Transverse colon (tissue), 4 donors: ENCODE data around the gene OR1F1. TPM values are rescaled to one million over a fixed set of nuclear protein-coding genes. Genes with fewer than 3 reads are reported as not detected.

ENCODE experiments used
- DNase-seq: peaks from one replicate; pipeline ENCODE4 v3.0.0-alpha.2; 2019
- H3K27ac ChIP-seq, 4 donors: fragments of 200-600 bp; sonication (generic); 2 replicates each; pipeline ENCODE4 v1.5.1; 2016 to 2018; ENCODE audit warnings: inconsistent platforms in 4 of 4
- H3K27me3 ChIP-seq: fragments of 200-600 bp; sonication (generic); 2 replicates; pipeline ENCODE4 v1.5.1; 2017; ENCODE audit warnings: inconsistent platforms
- H3K36me3 ChIP-seq, 4 donors: fragments of 200-600 bp; sonication (generic); 2 replicates each; pipeline ENCODE4 v1.5.1; 2017 to 2019; ENCODE audit warnings: inconsistent platforms in 4 of 4
- H3K4me1 ChIP-seq, 4 donors: fragments of 200-600 bp; sonication (generic); 2 replicates each; pipeline ENCODE4 v1.5.1; 2017 to 2020; ENCODE audit warnings: inconsistent platforms in 4 of 4
- H3K4me3 ChIP-seq, 4 donors: fragments of 200-600 bp; sonication (generic); 1 replicate in 1 of 4; 2 replicates in 3 of 4; pipeline versions ENCODE4 v1.5.1 to v1.6.1; 2017 to 2019; ENCODE audit warnings: inconsistent platforms in 4 of 4
- H3K9me3 ChIP-seq, 2 donors: fragments of 200-600 bp; sonication (generic); 2 replicates each; pipeline ENCODE4 v1.5.1; 2017 to 2019; ENCODE audit warnings: inconsistent platforms in 2 of 2
- EP300 ChIP-seq: sonication (generic); formaldehyde crosslinking; IDR thresholded peaks from one replicate; pipeline ENCODE4 v1.6.1; 2017; ENCODE audit warnings: antibody characterized with exemption, low read depth
- POLR2A ChIP-seq: fragments of 450-650 bp; IDR thresholded peaks from one replicate; pipeline ENCODE4 v1.6.1; 2016; ENCODE audit warnings: antibody characterized with exemption, mild to moderate bottlenecking, moderate library complexity
- POLR2AphosphoS5 ChIP-seq, 3 donors: sonication (generic); formaldehyde crosslinking; IDR thresholded peaks; one replicate each; pipeline ENCODE4 v1.6.1; 2016; ENCODE audit warnings: antibody characterized with exemption in 3 of 3
- WGBS, 2 donors: methylation state at CpG; one replicate each; pipeline ENCODE4 v1.1.5; 2018; ENCODE audit warnings: low coverage in 1 of 2; 5-methylcytosine and 5-hydroxymethylcytosine counted together
- in situ Hi-C, 4 donors: fragments of 200-750 bp; cut with MboI; loops; one replicate each; pipeline versions ENCODE4 v1.15.0 to v1.15.1; 2017; ENCODE audit warnings: low sequenced_read_pairs in 3 of 4, low pct_ligation_motif_present in 1 of 4, low pct_unique_long_range_greater_than_20kb in 1 of 4
- intact Hi-C: fragments of 100-400 bp; cut with DNase I; formaldehyde crosslinking; loops from one replicate; pipeline ENCODE4 v1.15.1; 2023; ENCODE audit warnings: low total_unique reads
- total RNA-seq, 4 donors: library from RNA; depleted of rRNA; stranded (reverse); fragments of >200 nt; gene quantifications; one replicate each; pipeline ENCODE4 v1.1.0, GENCODE V29; 2016
- TF ChIP-seq, protein P1 (sequence below), 5 experiments: fragments of 200-600 bp in 3 of 5; fragments of 450-650 bp in 2 of 5; sonication (generic) in 3 of 5; IDR thresholded peaks; 1 replicate in 2 of 5; 2 replicates in 3 of 5; pipeline ENCODE4 v1.5.1; 2016 to 2017; ENCODE audit warnings: antibody characterized with exemption in 5 of 5, inconsistent platforms in 3 of 5, mild to moderate bottlenecking in 2 of 5, moderate library complexity in 1 of 5

Gene OR1F1
- total RNA-seq, 4 donors from 2014 or later, result not detected

DNA sequence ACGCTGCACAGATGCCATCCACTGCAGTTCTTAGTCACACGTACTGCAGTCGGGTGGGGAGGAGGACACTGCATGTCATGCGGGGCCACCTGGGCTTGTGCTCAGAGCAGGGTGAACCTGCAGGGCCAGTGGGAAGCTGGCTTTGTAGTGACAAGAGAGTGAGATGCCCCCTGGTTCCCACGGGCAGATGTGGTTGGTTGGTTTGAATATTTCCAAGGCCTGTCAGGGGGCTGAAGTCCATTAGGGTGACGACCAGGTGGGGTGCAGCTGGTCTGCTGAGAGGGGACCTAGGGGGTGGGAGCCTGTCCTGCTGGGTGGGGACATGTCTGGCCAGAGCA is 38.8 kb upstream of the OR1F1 start:
- DNase-seq, result no peak

DNA sequence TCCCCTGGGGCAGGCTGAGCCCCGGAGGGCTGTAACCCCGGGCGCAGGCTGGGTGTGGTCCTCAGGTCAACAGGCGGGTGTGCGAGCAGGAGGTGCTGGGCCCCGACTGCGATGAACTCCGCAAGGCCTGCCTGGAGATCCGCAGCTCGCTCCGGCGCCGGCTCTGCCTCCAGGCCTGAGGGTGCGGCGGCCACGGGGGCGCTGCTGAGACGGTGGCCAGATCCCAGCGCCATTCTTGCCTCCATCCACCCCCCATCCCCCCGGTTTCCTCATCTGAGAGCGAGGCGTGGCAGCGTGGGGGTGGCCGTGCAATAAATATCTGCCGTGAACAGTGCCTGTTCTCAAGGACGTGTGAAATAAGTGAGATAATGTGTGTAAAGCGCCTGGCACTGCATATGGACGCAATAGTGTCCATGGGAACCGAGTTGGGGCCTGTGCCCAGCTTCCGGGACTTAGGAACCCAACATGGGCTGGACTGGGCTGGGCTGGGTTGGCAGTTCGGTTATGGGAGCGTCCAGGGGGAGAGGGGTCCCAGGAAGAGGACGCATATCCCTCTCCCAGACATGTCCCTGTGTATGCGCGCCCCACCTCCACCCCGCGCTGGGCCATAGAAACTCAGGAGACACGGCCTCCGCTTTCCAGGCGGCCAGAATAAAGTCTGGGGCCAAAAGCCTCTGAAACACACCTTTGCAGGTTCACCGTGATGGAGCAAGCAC is 38.2 kb upstream of the OR1F1 start:
- intact Hi-C loops, result no loop called here
- TF ChIP-seq POLR2A (peak; percentile 15), POLR2AphosphoS5 (IDR thresholded peaks at IDR 0.05) (no peak)
- TF ChIP-seq, protein P1, sequence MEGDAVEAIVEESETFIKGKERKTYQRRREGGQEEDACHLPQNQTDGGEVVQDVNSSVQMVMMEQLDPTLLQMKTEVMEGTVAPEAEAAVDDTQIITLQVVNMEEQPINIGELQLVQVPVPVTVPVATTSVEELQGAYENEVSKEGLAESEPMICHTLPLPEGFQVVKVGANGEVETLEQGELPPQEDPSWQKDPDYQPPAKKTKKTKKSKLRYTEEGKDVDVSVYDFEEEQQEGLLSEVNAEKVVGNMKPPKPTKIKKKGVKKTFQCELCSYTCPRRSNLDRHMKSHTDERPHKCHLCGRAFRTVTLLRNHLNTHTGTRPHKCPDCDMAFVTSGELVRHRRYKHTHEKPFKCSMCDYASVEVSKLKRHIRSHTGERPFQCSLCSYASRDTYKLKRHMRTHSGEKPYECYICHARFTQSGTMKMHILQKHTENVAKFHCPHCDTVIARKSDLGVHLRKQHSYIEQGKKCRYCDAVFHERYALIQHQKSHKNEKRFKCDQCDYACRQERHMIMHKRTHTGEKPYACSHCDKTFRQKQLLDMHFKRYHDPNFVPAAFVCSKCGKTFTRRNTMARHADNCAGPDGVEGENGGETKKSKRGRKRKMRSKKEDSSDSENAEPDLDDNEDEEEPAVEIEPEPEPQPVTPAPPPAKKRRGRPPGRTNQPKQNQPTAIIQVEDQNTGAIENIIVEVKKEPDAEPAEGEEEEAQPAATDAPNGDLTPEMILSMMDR (IDR thresholded peaks at IDR 0.05), result peak; percentile 27 to 47 (median 34)
- Histone ChIP-seq H3K9me3 (no peaks in the 10 kb centered on the region), H3K4me3 (peak overlapping the region; percentile 38 to 75 (median 53)), H3K36me3 (no peaks in the 10 kb centered on the region), H3K27me3 (no peaks in the 10 kb centered on the region), H3K27ac (peak overlapping the region; percentile 86 to 92 (median 90)), H3K4me1 (peaks cover 11 to 33% (median 25%) of the 10 kb centered on the region in 4 donors)
- peak; percentile 81 for DNase-seq
- WGBS, 2 donors, result 0 to 3% methylated on average over 1 to 31 of the region's 41 CpGs
- in situ Hi-C loops, result loop anchor here in 1 of 4 donors (25.0 kb wide), 1 partner anchor 112 kb away; the partner anchor contains the start of genes BICDL2 and MMP25

More for the DNA sequence above, 38.8 kb upstream of the OR1F1 start:
- Histone ChIP-seq H3K4me3 (peak overlapping the region in 1 of 4 donors; percentile 75), H3K36me3 (no peaks in the 10 kb centered on the region), H3K27ac (peak overlapping the region; percentile 86 to 92 (median 90)), H3K9me3 (no peaks in the 10 kb centered on the region), H3K4me1 (peaks cover 11 to 37% (median 30%) of the 10 kb centered on the region in 4 donors), H3K27me3 (no peaks in the 10 kb centered on the region)
- in situ Hi-C loops, result loop anchor here in 1 of 4 donors (25.0 kb wide), 1 partner anchor 112 kb away; the partner anchor contains the start of genes BICDL2 and MMP25
- intact Hi-C loops, result no loop called here
- 87% methylated on average over 6 of the region's 6 CpGs; no CpG with 5 or more reads in 1 of the 2 donors for WGBS, 2 donors
- TF ChIP-seq EP300, result no peak
- TF ChIP-seq, protein P1 (IDR thresholded peaks at IDR 0.05), result no peak
- TF ChIP-seq POLR2AphosphoS5 (IDR thresholded peaks at IDR 0.05), result no peak
- no peak for TF ChIP-seq POLR2A

DNA sequence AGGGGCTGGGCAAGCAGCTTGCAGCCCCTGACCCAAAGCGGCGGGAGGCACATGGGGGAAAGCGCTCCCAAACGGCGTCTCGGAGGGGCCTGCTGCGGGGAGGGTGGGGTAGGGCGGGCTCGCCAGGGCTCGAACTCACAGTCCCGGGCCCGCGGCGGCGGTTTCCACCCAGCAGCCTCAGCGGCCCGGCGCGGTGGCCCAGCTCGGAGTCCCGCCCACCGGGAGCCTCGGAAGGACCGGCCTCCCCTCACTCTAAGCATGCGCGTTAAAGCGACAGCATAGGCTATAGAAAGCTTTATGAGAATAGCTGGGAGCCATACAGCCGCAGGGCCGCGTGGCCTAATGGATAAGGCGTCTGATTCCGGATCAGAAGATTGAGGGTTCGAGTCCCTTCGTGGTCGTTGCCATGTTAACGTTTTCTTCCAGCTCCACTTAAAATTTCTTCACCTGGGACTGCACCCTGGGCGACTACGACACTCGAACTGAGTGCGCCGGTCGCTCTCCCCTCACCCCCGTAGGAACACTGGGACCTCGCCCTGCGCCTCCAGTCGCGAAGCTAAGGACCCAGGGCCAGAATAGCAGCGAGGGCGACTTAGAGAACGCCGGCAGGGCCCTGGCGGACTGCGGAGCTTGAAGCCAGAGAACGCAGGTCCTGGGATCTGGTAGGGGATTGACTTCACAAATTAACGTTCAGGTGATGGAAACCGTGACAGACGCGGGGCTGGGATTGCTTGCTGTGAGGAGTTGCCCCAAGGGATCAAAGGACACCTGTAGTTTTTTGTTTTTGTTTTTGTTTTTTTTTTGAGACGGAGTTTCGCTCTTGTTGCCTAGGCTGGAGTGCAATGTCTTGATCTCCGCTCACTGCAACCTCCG is 37.4 kb upstream of the OR1F1 start:
- Histone ChIP-seq H3K4me1 (peaks cover 11 to 33% (median 25%) of the 10 kb centered on the region in 4 donors), H3K9me3 (no peaks in the 10 kb centered on the region), H3K27me3 (no peaks in the 10 kb centered on the region), H3K27ac (peak overlapping the region; percentile 86 to 92 (median 90)), H3K4me3 (peak overlapping the region; percentile 38 to 75 (median 53)), H3K36me3 (no peaks in the 10 kb centered on the region)
- TF ChIP-seq, protein P1 (IDR thresholded peaks at IDR 0.05), result no peak
- peak in 2 of 3 donors; percentile 16 to 18 for TF ChIP-seq POLR2AphosphoS5 (IDR thresholded peaks at IDR 0.05)
- TF ChIP-seq EP300, result no peak
- TF ChIP-seq POLR2A, result no peak
- in situ Hi-C loops (no loop called here), intact Hi-C loops (no loop called here)
- 0 to 2% methylated on average over 3 to 37 of the region's 62 CpGs for WGBS, 2 donors
- DNase-seq, result peak; percentile 98

DNA sequence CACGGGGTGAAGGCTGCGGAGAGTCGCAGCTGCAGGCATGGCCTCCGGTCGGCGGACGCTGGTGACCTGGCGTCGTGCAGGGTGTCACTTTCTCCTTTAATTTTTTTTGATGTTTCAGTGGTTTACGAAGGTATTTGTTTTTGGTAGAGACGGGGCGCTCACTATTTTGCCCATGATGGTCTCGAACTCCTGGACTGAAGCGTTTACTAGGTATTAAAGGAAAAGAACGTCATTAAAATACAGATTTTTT is 36.1 kb upstream of the OR1F1 start:
- H3K27ac ChIP-seq, result peak overlapping the region in 3 of 4 donors; percentile 23 to 79 (median 57)
- peaks cover 11 to 34% (median 25%) of the 10 kb centered on the region in 4 donors for H3K4me1 ChIP-seq
- no peak for DNase-seq
- WGBS, 2 donors, result 0 to 7% methylated on average over 9 to 15 of the region's 15 CpGs
- in situ Hi-C loops (no loop called here), intact Hi-C loops (no loop called here)
- TF ChIP-seq, protein P1 (IDR thresholded peaks at IDR 0.05), result peak in 1 of 5 experiments; percentile 8
- TF ChIP-seq EP300, result no peak
- no peak for TF ChIP-seq POLR2AphosphoS5 (IDR thresholded peaks at IDR 0.05)
- no peaks in the 10 kb centered on the region for H3K9me3 ChIP-seq
- H3K36me3 ChIP-seq, result no peaks in the 10 kb centered on the region
- peak overlapping the region in 2 of 4 donors; percentile 26 to 75 for H3K4me3 ChIP-seq
- no peaks in the 10 kb centered on the region for H3K27me3 ChIP-seq
